UCSD-AML1 (cell line): ENCODE measurements around the gene HDAC9.

Experiments
- DNase-seq: peaks from one replicate; lab custom pipeline; 2025; ENCODE audit not compliant: unreplicated experiment; lab: John Stamatoyannopoulos, UW

Gene HDAC9

DNA sequence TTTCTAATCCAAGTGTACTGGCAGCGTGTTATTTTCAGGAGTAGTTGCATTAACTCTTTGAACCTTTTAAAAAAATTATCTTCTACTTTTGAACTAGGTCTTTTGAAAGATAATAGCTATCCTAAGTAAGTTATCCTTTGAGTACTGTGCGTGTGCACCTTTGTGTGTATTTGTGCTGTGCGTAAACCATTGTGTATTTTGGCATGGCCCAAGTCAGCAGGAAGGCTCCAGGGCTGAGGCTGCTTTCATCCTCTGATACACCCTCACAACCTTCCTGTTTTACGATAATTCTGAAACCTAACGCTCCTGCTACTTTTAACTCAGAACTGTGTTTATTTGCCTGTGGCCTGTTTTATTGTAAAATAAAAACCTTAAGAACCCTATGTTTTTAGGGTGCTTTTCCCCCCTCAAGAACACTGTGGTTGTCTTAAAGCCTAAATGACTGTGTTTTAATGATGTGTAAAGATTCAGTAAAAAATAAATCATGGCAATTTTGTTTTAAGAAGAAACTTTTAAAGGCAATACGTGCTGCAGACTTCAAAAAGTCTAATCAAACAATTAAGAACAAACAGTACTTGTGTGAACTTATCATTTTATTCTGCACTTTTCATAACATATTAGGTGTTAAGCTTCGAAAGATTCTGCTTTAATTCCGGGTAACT is 57.5 kb downstream of the HDAC9 start:
- no peak for DNase-seq

DNA sequence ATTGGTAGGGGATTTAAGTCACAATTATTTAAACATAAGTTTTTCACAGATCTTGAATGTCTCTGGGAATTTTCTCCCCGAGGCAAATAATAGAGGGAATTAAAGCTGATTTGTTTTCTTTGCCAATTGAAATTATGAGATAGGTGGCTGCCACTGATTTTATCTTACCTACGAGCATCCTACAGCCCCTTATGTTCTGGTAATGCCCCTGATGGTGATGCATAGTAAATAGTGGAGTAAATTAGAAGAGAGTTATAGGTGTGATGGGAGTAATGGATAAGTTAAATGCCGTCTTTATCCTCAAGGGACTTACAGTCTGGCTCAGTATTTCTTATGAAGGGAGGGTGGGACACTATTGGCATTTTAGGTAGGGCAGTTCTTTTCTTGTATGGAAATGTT is 58.1 kb downstream of the HDAC9 start:
- DNase-seq: no peak

DNA sequence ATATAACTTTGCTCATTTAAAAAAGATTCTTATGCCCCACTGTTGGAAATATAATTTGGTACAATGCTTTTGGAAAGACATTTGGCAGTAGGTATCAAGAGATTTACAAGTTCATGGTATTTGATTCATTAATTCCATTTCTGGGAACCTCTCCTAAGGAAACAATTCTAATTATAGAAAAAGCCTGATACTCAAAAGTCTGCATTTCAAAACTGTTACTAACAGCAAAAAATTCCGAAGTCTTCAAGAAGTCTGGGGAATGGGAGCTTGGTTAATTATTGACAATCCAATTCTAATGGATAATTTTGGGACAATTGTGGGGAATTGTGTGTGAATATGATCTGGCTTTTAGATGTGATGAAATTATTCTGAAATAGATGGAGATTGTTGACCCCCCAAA is 59.6 kb downstream of the HDAC9 start:
- DNase-seq: no peak

DNA sequence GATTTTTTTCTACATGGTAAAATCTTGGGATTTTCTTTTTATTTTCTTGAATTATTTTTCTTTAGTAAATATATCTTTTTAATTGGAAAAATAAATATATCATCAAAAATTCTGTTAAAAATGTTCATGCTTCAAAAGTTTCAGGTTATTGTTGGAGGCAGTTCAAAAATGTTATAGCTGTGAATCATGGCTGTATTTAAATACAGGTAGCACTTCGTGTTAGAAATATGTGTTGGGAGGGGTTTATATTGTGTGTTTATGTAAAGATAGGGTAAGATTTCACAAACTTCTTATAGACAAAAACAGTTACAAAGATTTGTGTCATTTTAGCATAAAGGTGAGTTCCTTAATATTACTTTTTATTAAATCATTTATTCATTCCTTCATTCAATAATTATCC is 60.4 kb downstream of the HDAC9 start:
- no peak for DNase-seq

DNA sequence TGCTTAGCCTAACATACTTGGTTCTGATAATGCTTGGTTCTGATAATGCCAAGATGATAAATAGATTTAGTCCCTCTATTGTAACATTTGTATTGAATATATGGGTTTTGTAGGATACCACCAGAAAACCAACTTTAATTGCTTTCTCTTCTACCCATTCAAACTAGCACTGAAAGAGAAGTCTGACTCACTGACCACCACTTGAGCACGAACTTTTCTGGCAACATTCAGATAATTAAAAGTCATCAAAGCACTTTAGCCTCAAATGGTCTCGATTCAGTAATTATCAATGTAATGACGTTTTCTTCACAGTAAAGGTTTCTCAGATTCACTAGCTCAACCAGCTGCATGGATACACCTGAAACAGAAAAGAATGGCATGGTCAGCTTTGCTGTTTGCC is 63.0 kb downstream of the HDAC9 start:
- DNase-seq: no peak

DNA sequence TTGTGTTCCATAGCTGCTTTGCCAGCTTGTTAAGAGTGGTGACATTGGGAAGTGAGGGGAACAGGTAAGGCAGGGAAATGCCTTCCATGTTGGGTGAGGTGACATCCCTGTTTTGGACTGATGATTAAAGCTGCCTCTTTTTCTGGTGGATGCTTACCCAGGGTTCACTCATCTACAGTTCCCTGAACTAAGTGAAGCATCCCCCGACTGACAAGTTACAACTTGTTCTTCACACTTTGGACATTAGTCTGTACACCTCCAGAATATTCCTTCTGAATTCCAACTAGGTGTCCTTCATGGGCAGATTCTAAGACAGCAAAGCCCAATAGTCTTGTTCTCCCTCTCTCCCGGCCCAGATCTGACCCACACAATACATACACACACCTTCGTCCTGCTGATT is 63.4 kb downstream of the HDAC9 start:
- DNase-seq: no peak

DNA sequence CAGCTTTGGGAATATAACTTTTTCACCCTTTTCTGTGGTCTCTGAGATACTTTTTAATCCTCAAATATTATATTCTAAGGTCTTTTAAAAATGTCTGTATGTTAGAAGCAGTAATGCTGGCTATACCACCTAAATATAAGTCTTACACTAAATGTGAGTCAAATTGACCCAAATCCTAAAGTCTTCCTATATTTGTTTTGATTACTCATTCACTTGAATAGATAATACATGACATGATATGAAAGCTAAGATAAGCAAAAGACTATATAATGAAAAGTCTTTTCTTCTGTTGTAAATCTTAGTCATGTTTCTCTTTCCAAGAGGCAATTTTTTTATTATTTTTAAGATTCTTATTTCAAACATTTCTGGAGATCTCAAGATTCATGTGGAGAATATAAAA is 64.2 kb downstream of the HDAC9 start:
- no peak for DNase-seq

DNA sequence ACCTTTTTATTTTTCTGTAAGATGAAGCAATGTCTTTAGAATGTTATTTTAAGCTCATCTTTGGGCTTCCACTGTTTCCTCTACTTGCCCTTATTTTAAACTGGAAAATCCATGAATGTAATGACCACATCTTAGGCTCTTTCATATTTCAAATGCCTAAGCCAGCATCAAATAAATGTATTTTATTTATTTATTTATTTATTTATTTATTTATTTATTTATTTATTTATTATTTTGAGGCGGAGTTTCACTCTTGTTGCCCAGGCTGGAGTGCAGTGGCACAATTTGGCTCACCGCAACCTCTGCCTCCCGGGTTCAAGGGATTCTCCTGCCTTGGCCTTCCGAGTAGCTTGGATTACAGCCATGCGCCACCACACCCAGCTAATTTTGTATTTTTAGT is 69.2 kb downstream of the HDAC9 start:
- DNase-seq: no peak

DNA sequence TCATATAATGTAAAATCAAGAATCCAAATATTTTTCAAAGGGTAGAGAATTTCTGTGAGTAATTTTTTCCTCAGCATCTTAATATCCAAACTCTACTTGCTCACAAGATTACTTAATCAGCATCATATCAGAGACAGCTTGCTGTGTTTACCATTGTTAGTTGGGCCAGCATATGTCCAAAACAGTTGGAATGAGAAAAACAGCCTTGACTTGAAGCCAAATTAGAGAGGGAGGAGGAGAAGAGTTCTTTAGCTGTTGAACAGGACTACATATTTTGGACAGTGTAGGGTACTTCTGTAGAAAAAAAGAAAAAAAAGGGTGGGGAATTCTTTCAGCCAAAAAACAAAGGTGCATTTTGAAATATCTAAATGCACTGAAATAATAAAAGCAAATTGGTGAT is 69.8 kb downstream of the HDAC9 start:
- DNase-seq: no peak

DNA sequence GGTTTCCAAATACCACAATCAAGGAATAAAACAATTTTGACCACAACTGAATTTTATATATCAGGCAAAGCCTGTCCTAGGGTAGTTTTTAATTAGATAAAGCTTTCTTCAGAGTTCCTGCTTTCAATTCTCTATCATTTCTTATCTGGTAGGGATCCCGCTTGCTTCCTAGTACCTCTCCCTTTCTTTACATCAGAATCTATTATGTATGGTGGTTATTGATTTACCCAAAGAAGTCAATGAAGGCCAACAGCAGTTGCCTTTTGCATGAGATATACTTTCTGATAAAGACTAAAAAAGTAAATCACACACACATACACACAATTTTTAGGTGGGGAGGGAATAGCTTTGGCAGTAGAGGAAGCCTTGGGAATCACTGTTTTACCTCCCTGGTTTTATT is 70.7 kb downstream of the HDAC9 start:
- DNase-seq: no peak

DNA sequence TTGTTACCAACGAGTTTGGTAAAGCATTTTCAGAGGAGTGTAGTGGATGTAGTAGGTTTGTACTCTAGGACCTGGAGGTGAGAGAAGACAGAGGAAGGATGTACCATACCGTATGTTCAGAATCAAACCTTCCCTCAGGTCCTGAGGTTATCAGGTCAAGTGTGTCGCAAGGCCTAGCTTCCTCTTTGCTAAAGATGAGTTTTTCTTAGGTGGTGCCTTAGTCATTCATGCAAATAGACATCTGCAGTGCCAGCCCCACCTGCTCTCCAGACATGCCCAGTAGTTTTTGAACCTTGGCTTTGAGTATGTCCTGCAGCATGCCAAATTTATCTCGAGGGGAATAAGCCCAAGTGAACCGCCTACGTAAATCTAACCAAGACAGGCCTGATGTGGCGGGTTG is 71.3 kb downstream of the HDAC9 start:
- DNase-seq: no peak

DNA sequence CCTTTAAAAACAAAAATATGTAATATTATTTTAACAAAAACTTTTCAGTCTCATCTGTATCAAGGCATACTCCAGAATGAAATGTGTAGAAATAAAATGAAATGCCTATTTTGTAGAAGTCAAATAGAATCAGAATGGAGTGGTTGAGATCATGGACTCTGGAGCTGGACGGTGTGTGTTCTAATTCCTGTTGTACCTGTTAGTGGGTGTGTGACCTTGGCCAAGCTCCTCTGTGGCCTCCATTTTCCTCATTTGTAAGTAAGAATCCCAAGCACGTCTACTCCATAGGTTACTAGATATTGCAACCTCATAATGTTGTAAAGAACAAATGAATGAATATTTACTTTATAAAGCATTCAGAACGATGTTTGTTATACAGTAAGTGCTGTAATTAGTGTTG is 74.9 kb downstream of the HDAC9 start:
- no peak for DNase-seq

DNA sequence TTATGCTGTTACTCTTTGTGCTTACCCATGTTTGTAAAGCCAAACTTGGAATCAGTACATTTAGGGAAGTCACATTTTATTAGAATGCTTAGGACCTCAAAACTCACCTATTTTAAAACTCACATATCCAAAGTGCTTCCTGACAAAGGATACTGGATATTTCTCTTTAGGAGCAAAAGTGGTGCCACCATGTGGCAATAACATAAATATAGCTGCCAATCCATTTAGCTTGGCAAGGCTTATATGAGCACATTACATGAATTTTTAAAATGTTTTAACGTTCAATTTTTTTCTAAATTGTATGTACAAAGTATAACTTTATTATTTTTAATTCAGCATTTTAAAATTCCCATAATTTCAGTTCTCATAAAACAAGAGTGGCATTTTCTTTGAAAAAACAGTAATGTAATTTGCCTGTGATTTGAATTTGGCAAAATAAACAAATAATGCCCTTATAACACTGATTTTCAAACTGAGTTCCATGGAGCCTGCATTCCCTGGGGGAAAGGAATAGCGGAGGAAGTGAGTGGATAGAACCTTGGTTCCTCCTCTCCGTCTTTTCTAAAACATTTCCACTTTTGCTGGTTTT is 75.4 kb downstream of the HDAC9 start:
- no peak for DNase-seq

DNA sequence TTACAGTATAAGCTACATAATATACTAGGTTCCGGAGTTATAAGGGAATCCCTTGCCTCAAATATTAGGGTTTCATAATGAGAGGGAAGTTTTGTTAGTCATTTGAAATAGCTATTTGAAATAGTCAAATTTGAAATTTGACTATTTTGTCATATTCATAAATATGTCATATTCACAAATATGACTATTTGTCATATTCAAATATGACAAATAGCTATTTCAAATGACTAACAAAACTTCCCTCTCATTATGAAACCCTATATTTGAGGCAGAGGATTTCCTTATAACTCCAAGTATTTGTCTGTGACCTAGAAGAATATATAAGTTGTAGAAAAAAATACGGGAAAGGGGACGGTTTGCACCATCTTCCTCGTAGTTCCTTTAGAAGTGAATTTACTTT is 76.6 kb downstream of the HDAC9 start:
- no peak for DNase-seq

DNA sequence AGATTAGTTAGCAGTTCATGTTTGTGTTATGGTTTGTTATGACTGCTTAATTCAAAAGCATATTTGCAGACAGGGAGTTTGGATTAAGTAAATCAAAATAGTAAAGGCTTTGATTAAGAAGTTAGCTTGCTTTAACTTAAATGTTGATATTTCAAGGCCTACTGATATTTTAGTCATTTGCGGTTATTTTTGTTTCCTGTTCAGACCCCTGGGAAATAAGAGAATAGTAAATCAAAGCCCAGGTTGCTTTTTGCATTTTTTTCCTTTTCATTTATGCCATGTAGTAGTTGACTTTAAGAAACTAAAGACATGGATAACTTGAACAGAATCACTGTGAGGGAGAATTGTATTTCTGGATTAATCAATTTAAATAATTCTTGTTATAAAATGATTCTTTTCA is 77.3 kb downstream of the HDAC9 start:
- no peak for DNase-seq

DNA sequence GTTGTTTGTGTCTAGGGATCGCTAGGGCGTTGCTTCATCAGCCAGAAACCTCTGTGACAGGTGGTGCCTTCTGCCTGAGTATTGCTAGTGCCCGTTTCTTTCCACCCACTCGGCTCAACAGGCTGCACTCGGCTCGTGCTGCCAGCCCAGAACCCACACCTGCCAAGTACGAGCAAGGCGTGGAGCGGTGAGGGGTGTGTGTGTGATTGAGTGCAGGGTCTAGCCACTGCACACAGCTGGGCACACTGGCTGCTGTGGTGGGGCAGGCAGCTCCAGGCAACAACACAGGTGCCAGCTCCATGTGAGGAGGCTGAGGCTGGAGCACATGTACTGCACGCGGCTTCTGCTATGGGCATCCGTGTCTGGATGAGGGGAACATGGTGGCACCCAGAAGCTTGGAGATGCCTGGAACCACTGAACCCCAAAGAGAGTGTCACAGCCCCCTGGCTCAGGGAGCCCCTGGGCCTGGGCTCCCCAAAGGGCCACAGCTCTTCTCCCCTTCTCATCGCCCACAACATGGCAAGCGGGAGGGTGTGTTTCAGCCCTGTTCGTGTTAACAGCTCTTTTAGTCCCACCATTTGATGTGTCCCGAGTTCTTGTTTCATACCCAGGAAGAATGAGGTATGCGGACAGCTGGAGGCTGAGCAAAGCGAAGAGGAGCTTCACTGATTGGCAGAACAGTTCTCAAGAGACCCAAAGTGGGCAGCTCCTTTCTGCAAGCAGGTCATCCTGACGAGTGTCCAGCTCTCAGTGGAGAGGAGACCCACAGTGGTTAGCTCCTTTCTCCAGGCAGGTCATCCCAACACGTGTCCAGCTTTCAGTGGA is 78.1 kb downstream of the HDAC9 start:
- no peak for DNase-seq

DNA sequence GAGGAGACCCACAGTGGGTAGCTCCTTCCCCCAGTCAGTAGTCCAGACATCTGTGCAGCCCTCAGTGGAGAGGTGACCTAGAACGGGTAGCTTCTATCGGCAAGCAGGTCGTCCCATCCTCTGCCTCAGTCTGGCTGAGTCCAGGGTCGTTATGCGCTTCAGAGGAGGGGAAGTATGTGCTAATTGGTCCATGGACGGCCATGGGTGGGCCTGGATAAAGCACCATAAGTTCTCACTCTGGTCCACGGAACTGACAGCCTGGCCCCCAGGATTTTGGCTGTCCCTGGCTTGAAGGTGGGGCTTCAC is 78.6 kb downstream of the HDAC9 start:
- DNase-seq: no peak

DNA sequence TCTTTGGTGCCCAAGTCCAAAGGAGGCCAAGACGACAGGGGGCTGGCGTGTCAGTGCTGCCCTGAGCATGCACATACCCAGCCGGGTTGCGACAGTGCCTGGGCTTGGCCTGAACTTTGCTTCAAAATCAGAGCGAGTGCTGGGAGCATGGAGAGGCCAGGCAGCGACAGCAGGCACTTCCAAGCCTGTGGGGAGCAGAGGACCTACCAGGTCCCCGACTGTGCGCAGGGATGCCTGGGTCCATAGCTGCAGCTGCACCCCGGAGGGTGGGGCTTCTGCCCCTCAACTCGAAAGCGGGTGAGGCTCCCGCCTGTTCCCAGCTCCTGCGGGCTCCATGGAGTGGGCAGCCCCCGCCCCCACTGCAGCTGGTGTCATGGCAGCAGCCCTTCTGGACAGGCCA is 79.1 kb downstream of the HDAC9 start:
- no peak for DNase-seq

DNA sequence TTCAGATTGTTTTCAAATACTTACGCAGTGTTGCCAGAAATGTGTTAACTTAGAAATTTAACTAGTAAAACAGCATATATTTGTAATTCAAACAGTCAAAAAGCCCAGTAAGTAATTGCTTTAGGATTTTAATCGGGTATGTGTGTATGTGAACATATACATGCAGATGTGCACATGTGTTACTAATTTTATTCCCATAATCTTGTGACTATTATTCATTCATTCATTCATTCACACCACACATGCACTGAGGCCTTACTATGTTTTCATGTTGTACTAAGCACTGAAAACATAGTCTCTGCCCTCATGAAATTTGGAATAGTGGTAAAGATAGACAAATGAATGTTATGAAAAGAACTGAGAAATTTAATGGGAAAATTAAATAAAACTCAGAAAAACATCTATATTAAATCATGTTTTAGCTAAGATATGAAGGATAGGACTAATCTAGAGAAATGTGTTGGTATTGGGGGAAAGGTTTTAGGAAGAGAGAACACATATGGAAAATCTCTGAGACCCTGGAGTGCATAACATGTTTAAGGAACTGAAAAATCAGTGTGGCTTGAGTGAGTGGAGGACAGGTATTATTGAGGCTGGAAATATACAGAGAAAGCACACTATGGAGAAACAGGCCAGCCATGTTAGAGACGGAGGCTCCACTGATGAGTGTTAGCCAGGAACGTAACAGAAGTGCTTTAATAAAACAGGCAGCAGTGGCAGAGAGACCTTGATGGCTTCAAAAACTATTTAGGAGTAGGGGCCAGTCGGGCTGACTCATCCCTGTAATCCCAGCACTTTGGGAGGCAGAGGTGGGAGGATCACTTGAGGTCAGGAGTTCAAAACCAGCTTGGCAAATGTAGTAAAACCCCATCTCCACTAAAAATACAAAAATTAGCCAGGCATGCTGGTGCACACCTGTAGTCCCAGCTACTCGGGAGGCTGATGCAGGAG is 80.3 kb downstream of the HDAC9 start:
- no peak for DNase-seq

DNA sequence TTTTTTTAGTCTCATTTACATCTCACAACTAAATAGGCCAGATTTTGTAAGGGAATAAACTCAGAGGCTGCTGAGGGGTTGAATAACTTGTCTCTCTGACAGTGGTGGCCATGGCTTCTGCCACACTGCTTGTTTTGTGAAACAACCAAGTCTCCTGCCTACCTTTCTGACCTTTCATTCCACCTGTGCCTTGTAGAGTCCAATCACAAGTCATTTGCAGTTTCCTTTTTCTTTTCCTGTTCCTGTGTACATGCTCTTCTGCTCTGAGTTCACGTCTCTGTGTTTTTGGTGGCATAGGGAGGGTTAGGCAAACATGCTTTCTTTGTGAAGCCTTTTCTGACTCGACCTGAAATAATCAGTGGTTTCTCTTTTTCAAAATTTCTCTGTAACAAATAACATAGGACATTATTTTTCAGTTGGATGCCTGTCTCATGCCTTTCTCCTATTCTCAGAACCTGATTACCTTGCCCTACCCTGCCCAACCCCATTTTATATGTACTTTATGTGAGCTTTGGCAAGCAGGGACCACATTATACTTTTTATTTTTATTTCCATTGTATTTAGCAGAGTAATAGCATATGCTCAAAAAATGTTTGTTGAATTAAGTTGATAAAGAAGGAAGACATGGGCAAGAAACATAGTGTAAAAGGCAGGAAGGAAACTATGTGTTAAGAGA is 81.7 kb downstream of the HDAC9 start:
- no peak for DNase-seq

DNA sequence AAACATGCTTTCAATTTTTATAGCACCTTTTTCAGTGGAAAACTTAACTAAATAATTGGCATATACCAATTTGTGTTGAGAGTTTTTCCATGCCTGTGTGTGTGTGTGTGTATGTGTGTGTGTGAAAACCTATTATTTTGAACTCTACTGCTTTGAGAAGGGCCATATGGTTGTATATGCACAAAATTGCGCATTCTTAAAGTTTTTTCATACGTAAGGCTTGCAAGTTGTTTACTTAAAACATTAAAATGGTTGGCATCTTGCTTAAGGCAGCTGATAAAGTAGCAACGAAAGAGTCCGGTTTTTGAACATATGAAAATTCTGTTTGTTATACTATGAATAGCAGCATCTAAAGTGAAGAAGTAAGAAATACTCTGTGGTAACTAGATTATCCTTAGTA is 84.1 kb downstream of the HDAC9 start:
- no peak for DNase-seq
